ENCODE results near the gene HNRNPU.

The HNRNPU gene

GRCh38 chr1:244800821-244801220 is 63.5 kb downstream of the HNRNPU start:
- peaks cover 33% of the 10 kb centered on the region for H3K27me3 ChIP-seq (ENCODE audit: low read depth, low read length)
- H3K9ac ChIP-seq (ENCODE audit: low read length), result peak overlapping the region; percentile 24
- H3K36me3 ChIP-seq (replicated peaks; ENCODE audit: low read depth, low read length), result no peaks in the 10 kb centered on the region
- H3K4me1 ChIP-seq (ENCODE audit: low read length), result peaks cover 21% of the 10 kb centered on the region
- H2AFZ ChIP-seq (ENCODE audit: low read depth, low read length), result peak overlapping the region; percentile 29; the same call in 1 of the 2 replicates
- H4K20me1 ChIP-seq (ENCODE audit: insufficient read depth, low read length), result no peaks in the 10 kb centered on the region
- H3K9me3 ChIP-seq (ENCODE audit: insufficient read depth, low read length), result no peaks in the 10 kb centered on the region
- peak overlapping the region; percentile 77 for H3K4me2 ChIP-seq (ENCODE audit: low read length)
- H3K79me2 ChIP-seq (ENCODE audit: low read length), result no peaks in the 10 kb centered on the region
- no peak overlapping the region for H3K27ac ChIP-seq (ENCODE audit: low read length)
- TF ChIP-seq EZH2phosphoT487 (IDR thresholded peaks at IDR 0.05; ENCODE audit: low read depth), result no peak
- TF ChIP-seq CTCF (IDR thresholded peaks at IDR 0.05; ENCODE audit: low read depth, low read length), result no peak
- peak overlapping the region; percentile 66 for H3K4me3 ChIP-seq (ENCODE audit: low read length)

Measured in OCI-LY3 (cell line).